ENCODE data around the gene NHERF1. TPM values are rescaled to one million over a fixed set of nuclear protein-coding genes. Genes with fewer than 3 reads are reported as not detected.

NHERF1 gene
- total and polyA plus RNA-seq, 2 of the 13 experiments (the other 11 are each of a cell fraction or from before 2014, with no cell fraction given) = 169 to 269 TPM

DNA sequence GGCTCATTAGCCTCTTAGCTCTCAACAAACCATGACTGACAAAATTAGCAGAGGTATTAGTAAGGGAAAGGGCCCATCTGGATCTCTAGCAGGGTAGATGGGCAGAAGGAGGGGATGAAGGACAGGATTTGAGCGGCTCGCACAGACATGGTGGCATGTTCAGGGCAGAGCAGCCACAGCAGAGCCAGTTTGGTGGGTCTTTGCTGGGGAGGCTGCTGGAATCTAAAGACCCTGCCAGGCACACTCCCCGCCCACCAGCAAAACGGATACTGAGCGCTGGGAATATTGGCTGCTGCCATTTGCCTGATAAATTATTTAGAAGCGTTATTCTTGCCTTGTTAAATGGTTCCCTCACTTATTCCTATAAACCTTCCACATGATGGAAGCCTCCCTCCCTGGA, 48.4 kb downstream of the NHERF1 start:
- POLR2A ChIA-PET = no interaction called here

More for the DNA sequence above, 48.4 kb downstream of the NHERF1 start:
- no peak for ATAC-seq
- intact Hi-C loops (cut with micrococcal nuclease; ENCODE audit: unreplicated experiment) = no loop called here
- no peak overlapping the region for H2AFZ ChIP-seq (ENCODE audit: low read length)
- H3K9me3 ChIP-seq (ENCODE audit: low read length) = no peaks in the 10 kb centered on the region
- H3K27me3 ChIP-seq (ENCODE audit: control insufficient read depth in 1 of 2, insufficient read depth in 2 of 2, low read length in 2 of 2) = no peaks in the 10 kb centered on the region
- CTCF ChIA-PET (ENCODE audit: low intra/inter-chr PET ratio, low total read pairs) = no interaction called here
- in situ Hi-C loops (cut with HindIII; ENCODE audit: extremely low pct_ligation_motif_present, low pct_unique_long_range_greater_than_20kb) = no loop called here
- H3K9ac ChIP-seq (ENCODE audit: insufficient read depth, low read depth, low read length) = no peak overlapping the region
- H3K79me2 ChIP-seq (ENCODE audit: insufficient read depth, low read length) = no peaks in the 10 kb centered on the region
- no TSS peak for BruUV-seq (replicated peaks)
- H3K36me3 ChIP-seq (replicated peaks in 1 of 2; ENCODE audit: control insufficient read depth in 1 of 2, insufficient read depth in 2 of 2, low read length in 2 of 2) = peaks cover 23 to 28% of the 10 kb centered on the region in 2 experiments
- no peaks in the 10 kb centered on the region for H4K20me1 ChIP-seq (ENCODE audit: insufficient read depth, low read length)
- H3K4me1 ChIP-seq (ENCODE audit: insufficient read depth, low read length) = peaks cover 9% of the 10 kb centered on the region; the same call in 1 of the 2 replicates
- no peak overlapping the region for H3K27ac ChIP-seq (ENCODE audit: extremely low read length, insufficient read depth, low read length)
- TF ChIP-seq, protein P1, sequence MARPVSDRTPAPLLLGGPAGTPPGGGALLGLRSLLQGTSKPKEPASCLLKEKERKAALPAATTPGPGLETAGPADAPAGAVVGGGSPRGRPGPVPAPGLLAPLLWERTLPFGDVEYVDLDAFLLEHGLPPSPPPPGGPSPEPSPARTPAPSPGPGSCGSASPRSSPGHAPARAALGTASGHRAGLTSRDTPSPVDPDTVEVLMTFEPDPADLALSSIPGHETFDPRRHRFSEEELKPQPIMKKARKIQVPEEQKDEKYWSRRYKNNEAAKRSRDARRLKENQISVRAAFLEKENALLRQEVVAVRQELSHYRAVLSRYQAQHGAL (CRISPR knock-in tag; IDR thresholded peaks at IDR 0.05; ENCODE audit: not compliant biosample characterization) = no peak
- TF ChIP-seq ATRX (CRISPR knock-in tag; IDR thresholded peaks at IDR 0.05; ENCODE audit: borderline replicate concordance) = no peak
- TF ChIP-seq ZBTB33 (CRISPR knock-in tag; IDR thresholded peaks at IDR 0.05) = no peak
- TF ChIP-seq, protein P2, sequence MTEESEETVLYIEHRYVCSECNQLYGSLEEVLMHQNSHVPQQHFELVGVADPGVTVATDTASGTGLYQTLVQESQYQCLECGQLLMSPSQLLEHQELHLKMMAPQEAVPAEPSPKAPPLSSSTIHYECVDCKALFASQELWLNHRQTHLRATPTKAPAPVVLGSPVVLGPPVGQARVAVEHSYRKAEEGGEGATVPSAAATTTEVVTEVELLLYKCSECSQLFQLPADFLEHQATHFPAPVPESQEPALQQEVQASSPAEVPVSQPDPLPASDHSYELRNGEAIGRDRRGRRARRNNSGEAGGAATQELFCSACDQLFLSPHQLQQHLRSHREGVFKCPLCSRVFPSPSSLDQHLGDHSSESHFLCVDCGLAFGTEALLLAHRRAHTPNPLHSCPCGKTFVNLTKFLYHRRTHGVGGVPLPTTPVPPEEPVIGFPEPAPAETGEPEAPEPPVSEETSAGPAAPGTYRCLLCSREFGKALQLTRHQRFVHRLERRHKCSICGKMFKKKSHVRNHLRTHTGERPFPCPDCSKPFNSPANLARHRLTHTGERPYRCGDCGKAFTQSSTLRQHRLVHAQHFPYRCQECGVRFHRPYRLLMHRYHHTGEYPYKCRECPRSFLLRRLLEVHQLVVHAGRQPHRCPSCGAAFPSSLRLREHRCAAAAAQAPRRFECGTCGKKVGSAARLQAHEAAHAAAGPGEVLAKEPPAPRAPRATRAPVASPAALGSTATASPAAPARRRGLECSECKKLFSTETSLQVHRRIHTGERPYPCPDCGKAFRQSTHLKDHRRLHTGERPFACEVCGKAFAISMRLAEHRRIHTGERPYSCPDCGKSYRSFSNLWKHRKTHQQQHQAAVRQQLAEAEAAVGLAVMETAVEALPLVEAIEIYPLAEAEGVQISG (CRISPR knock-in tag; IDR thresholded peaks at IDR 0.05) = no peak
- no peak for TF ChIP-seq ELF4 (CRISPR knock-in tag; IDR thresholded peaks at IDR 0.05; ENCODE audit: borderline replicate concordance)
- TF ChIP-seq, protein P3, sequence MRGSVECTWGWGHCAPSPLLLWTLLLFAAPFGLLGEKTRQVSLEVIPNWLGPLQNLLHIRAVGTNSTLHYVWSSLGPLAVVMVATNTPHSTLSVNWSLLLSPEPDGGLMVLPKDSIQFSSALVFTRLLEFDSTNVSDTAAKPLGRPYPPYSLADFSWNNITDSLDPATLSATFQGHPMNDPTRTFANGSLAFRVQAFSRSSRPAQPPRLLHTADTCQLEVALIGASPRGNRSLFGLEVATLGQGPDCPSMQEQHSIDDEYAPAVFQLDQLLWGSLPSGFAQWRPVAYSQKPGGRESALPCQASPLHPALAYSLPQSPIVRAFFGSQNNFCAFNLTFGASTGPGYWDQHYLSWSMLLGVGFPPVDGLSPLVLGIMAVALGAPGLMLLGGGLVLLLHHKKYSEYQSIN (CRISPR knock-in tag; IDR thresholded peaks at IDR 0.05; ENCODE audit: borderline replicate concordance) = no peak
- TF ChIP-seq ZZZ3 (CRISPR knock-in tag; IDR thresholded peaks at IDR 0.05; ENCODE audit: borderline replicate concordance) = no peak
- TF ChIP-seq ZNF709 (CRISPR knock-in tag; IDR thresholded peaks at IDR 0.05) = no peak
- no peak for TF ChIP-seq YEATS2 (CRISPR knock-in tag; IDR thresholded peaks at IDR 0.05; ENCODE audit: borderline replicate concordance)
- TF ChIP-seq SATB2 (CRISPR knock-in tag; IDR thresholded peaks at IDR 0.05) = no peak
- TF ChIP-seq LCORL (IDR thresholded peaks at IDR 0.05) = no peak
- no peak for TF ChIP-seq LCORL (CRISPR knock-in tag; IDR thresholded peaks at IDR 0.05)
- TF ChIP-seq, protein P4, sequence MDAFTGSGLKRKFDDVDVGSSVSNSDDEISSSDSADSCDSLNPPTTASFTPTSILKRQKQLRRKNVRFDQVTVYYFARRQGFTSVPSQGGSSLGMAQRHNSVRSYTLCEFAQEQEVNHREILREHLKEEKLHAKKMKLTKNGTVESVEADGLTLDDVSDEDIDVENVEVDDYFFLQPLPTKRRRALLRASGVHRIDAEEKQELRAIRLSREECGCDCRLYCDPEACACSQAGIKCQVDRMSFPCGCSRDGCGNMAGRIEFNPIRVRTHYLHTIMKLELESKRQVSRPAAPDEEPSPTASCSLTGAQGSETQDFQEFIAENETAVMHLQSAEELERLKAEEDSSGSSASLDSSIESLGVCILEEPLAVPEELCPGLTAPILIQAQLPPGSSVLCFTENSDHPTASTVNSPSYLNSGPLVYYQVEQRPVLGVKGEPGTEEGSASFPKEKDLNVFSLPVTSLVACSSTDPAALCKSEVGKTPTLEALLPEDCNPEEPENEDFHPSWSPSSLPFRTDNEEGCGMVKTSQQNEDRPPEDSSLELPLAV (CRISPR knock-in tag; conservative IDR thresholded peaks at IDR 0.05; ENCODE audit: low read depth) = no peak
- TF ChIP-seq ZNF614 (CRISPR knock-in tag; IDR thresholded peaks at IDR 0.05; ENCODE audit: borderline replicate concordance) = no peak
- no peak for TF ChIP-seq ZNF256 (CRISPR knock-in tag; conservative IDR thresholded peaks at IDR 0.05)
- TF ChIP-seq, protein P5, sequence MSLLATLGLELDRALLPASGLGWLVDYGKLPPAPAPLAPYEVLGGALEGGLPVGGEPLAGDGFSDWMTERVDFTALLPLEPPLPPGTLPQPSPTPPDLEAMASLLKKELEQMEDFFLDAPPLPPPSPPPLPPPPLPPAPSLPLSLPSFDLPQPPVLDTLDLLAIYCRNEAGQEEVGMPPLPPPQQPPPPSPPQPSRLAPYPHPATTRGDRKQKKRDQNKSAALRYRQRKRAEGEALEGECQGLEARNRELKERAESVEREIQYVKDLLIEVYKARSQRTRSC (CRISPR knock-in tag; IDR thresholded peaks at IDR 0.05; ENCODE audit: low read depth) = no peak
- no peak for FAIRE-seq
- no peak overlapping the region for H3K4me2 ChIP-seq (ENCODE audit: low read depth, low read length)
- 93% methylated on average over 6 of the region's 6 CpGs for WGBS (ENCODE audit: low lambda C conversion rate)
- no peak for DNase-seq (ENCODE audit: low spot score)
- H3K4me3 ChIP-seq (replicated peaks in 1 of 3; ENCODE audit: insufficient read depth in 1 of 3, low read depth in 2 of 3, low read length in 3 of 3) = no peak overlapping the region
